Measurements from ENCODE around the gene VAV2.

- TF ChIP-seq CTCF (IDR thresholded peaks at IDR 0.05; ENCODE audit: insufficient read depth, low read length, poor library complexity, severe bottlenecking), result no peak
- no peak for TF ChIP-seq EZH2phosphoT487 (conservative IDR thresholded peaks at IDR 0.05; ENCODE audit: low read length)
These were observed 33.0 kb downstream of the VAV2 start for GRCh38 chr9:133959171-133959570.
